ENCODE measurements around the gene TIMP3. TPM values are rescaled to one million over a fixed set of nuclear protein-coding genes. Genes with fewer than 3 reads are reported as not detected.

Gene TIMP3
- polyA plus RNA-seq, 1 of the 3 experiments (the other 2 are of a cell fraction), result 26.1 TPM

- H3K4me3 ChIP-seq (ENCODE audit: low read depth in 2 of 2, low read length in 1 of 2), result no peak overlapping the region
- H3K36me3 ChIP-seq (replicated peaks in 1 of 2; ENCODE audit: control insufficient read depth in 1 of 2, insufficient read depth in 2 of 2, low read length in 1 of 2), result peaks cover 0 to 4% of the 10 kb centered on the region in 2 experiments
- H2AFZ ChIP-seq (ENCODE audit: low read depth), result no peak overlapping the region
- ChIA-PET CTCF (interaction anchor here (1.2 to 4.2 kb wide), 5 partner anchors 10 to 126 kb away, joined by 3 to 17 read pairs (median 4); no protein-coding TSS in a partner anchor), POLR2A (no interaction called here)
- DNase-seq, result peak; percentile 56
- H3F3A ChIP-seq (replicated peaks; ENCODE audit: insufficient read depth), result no peaks in the 10 kb centered on the region
- no peaks in the 10 kb centered on the region for H3K79me2 ChIP-seq (ENCODE audit: insufficient read depth)
- TF ChIP-seq CHD2 (IDR thresholded peaks at IDR 0.05; ENCODE audit: low read length, partially characterized antibody), result no peak
- no peak for TF ChIP-seq NFIC (IDR thresholded peaks at IDR 0.05; ENCODE audit: borderline replicate concordance)
- no peak for TF ChIP-seq SMC3 (IDR thresholded peaks at IDR 0.05; ENCODE audit: low read depth, low read length)
- TF ChIP-seq POLR2AphosphoS5 (IDR thresholded peaks at IDR 0.05; ENCODE audit: low read depth, low read length), result no peak
- peak; percentile 78 for TF ChIP-seq GATA2 (CRISPR knock-in tag; IDR thresholded peaks at IDR 0.05)
- TF ChIP-seq GABPA (IDR thresholded peaks at IDR 0.05; ENCODE audit: low read depth), result no peak
- H3K27ac ChIP-seq (ENCODE audit: low read depth in 2 of 2, low read length in 1 of 2), result peak overlapping the region in 1 of 2 experiments; percentile 29; a peak in 1 of 4 replicates
- H3K9ac ChIP-seq, result no peak overlapping the region
- no peaks in the 10 kb centered on the region for H3K9me3 ChIP-seq
- WGBS (ENCODE audit: low lambda C conversion rate), result 35% methylated on average over 9 of the region's 9 CpGs
- H4K20me1 ChIP-seq (ENCODE audit: insufficient read depth), result no peaks in the 10 kb centered on the region
- no peak overlapping the region for H3K4me2 ChIP-seq
- H3K4me1 ChIP-seq (ENCODE audit: control insufficient read depth in 1 of 2, insufficient read depth in 2 of 2, low read depth in 1 of 2, low read length in 1 of 2), result peaks cover 0 to 25% of the 10 kb centered on the region in 2 experiments; a peak in 1 of 4 replicates
- H3K9me2 ChIP-seq, result no peaks in the 10 kb centered on the region
- H3K27me3 ChIP-seq (ENCODE audit: insufficient read depth), result no peaks in the 10 kb centered on the region
Observed at GRCh38 chr22:32858957-32859356, 57.5 kb downstream of the TIMP3 start.

GRCh38 chr22:32859743-32860142, 58.2 kb downstream of the TIMP3 start:
- H2AFZ ChIP-seq (ENCODE audit: low read depth), result no peak overlapping the region
- H3K36me3 ChIP-seq (replicated peaks in 1 of 2; ENCODE audit: control insufficient read depth in 1 of 2, insufficient read depth in 2 of 2, low read length in 1 of 2), result peaks cover 0 to 4% of the 10 kb centered on the region in 2 experiments
- no peak overlapping the region for H3K9ac ChIP-seq
- peak overlapping the region in 1 of 2 experiments; percentile 75; a peak in 2 of 4 replicates for H3K27ac ChIP-seq (ENCODE audit: low read depth in 2 of 2, low read length in 1 of 2)
- H3K4me3 ChIP-seq (ENCODE audit: low read depth in 2 of 2, low read length in 1 of 2), result no peak overlapping the region; a peak in 1 of 4 replicates
- H4K20me1 ChIP-seq (ENCODE audit: insufficient read depth), result no peaks in the 10 kb centered on the region
- DNase-seq, result no peak
- WGBS (ENCODE audit: low lambda C conversion rate), result 53% methylated on average over 1 of the region's 1 CpG
- no peaks in the 10 kb centered on the region for H3K9me3 ChIP-seq
- CTCF ChIA-PET, result interaction anchor here (0.8 to 4.2 kb wide), 6 partner anchors 9 to 126 kb away, joined by 3 to 16 read pairs (median 4); no protein-coding TSS in a partner anchor
- H3K9me2 ChIP-seq, result no peaks in the 10 kb centered on the region
- H3K4me2 ChIP-seq, result no peak overlapping the region
- no peak for TF ChIP-seq SMC3 (IDR thresholded peaks at IDR 0.05; ENCODE audit: low read depth, low read length)
- TF ChIP-seq MAX (IDR thresholded peaks at IDR 0.05; ENCODE audit: low read depth), result no peak
- no peak for TF ChIP-seq CHD2 (IDR thresholded peaks at IDR 0.05; ENCODE audit: low read length, partially characterized antibody)
- TF ChIP-seq NFIC (IDR thresholded peaks at IDR 0.05; ENCODE audit: borderline replicate concordance), result no peak
- TF ChIP-seq MXI1 (IDR thresholded peaks at IDR 0.05; ENCODE audit: low read depth, low read length), result no peak
- no peak for TF ChIP-seq RFX5 (IDR thresholded peaks at IDR 0.05; ENCODE audit: low read length)
- TF ChIP-seq POLR2AphosphoS5 (IDR thresholded peaks at IDR 0.05; ENCODE audit: low read depth, low read length), result no peak
- no peak for TF ChIP-seq USF2 (IDR thresholded peaks at IDR 0.05; ENCODE audit: borderline replicate concordance, low read depth, low read length)
- no peak for TF ChIP-seq REST (IDR thresholded peaks at IDR 0.05; ENCODE audit: low read depth, low read length)
- no peak for TF ChIP-seq RAD21 (IDR thresholded peaks at IDR 0.05; ENCODE audit: low read length)
- no peak for TF ChIP-seq NRF1 (IDR thresholded peaks at IDR 0.05; ENCODE audit: low read depth, low read length)
- TF ChIP-seq GABPA (IDR thresholded peaks at IDR 0.05; ENCODE audit: low read depth), result no peak
- no peak for TF ChIP-seq IRF3 (IDR thresholded peaks at IDR 0.05; ENCODE audit: low read depth, low read length)
- TF ChIP-seq PBX3 (IDR thresholded peaks at IDR 0.05), result no peak
- no peak for TF ChIP-seq TEAD4 (IDR thresholded peaks at IDR 0.05; ENCODE audit: borderline replicate concordance, insufficient read depth)
- TF ChIP-seq RXRA (IDR thresholded peaks at IDR 0.05; ENCODE audit: borderline replicate concordance, low read depth), result no peak
- no peak for TF ChIP-seq TCF12 (IDR thresholded peaks at IDR 0.05)
- POLR2A ChIA-PET, result no interaction called here
- no peaks in the 10 kb centered on the region for H3K79me2 ChIP-seq (ENCODE audit: insufficient read depth)
- no peaks in the 10 kb centered on the region for H3F3A ChIP-seq (replicated peaks; ENCODE audit: insufficient read depth)
- peaks cover 0 to 24% of the 10 kb centered on the region in 2 experiments; a peak in 1 of 4 replicates for H3K4me1 ChIP-seq (ENCODE audit: control insufficient read depth in 1 of 2, insufficient read depth in 2 of 2, low read depth in 1 of 2, low read length in 1 of 2)
- H3K27me3 ChIP-seq (ENCODE audit: insufficient read depth), result no peaks in the 10 kb centered on the region

Data from SK-N-SH (cell line).